ENCODE results near the gene SMAD4. TPM values are rescaled to one million over a fixed set of nuclear protein-coding genes. Genes with fewer than 3 reads are reported as not detected.

SMAD4 gene
- total and polyA plus RNA-seq, 2 of the 8 experiments (the other 6 are each of a cell fraction or from before 2014, with no cell fraction given) = 86.5 to 139 TPM

DNA sequence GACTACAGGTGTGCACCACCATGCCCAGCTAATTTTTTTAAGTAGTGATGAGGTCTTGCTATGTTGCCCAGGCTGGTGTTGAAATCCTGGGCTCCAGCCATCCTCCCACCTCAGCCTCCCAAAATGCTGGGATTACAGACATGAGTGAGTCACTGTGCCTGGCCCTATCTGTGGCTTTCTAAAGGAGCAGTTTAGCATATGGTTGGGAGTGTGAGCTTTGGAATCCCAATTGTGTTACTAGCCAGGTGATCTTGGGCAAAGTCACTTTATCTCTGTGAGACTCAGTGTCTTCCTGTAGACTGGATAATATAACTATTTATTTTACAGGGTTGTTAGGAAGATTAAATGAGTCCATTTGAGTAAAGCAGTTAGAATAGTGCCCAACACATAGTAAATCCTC is 19.8 kb upstream of the SMAD4 start (continued):
- no peak for TF ChIP-seq GABPA (IDR thresholded peaks at IDR 0.05; ENCODE audit: borderline replicate concordance, insufficient read depth, low read length)

Data from H1 (cell line).